Liver (tissue), 9 donors: ENCODE measurements around the gene SNAP25. TPM values are rescaled to one million over a fixed set of nuclear protein-coding genes. Genes with fewer than 3 reads are reported as not detected.

Experiments
- DNase-seq: peaks from one replicate; pipeline ENCODE4 v3.0.0-alpha.2; 2017; ENCODE audit warnings: low spot score
- H3K27ac ChIP-seq, 2 donors: one replicate each; pipeline ENCODE4 v1.7.0; 2013; ENCODE audit warnings: inconsistent platforms in 2 of 2, low read length in 2 of 2, control low read depth in 1 of 2, low read depth in 1 of 2, mild to moderate bottlenecking in 1 of 2
- H3K27me3 ChIP-seq, 4 donors: one replicate each; pipeline versions ENCODE4 v1.6.1 to v1.7.0; 2013; ENCODE audit warnings: low read length in 3 of 4, inconsistent platforms in 1 of 4, mild to moderate bottlenecking in 1 of 4, moderate library complexity in 1 of 4; ENCODE audit not compliant: control insufficient read depth in 4 of 4, insufficient read depth in 4 of 4
- H3K36me3 ChIP-seq, 4 donors: one replicate each; pipeline versions ENCODE4 v1.6.1 to v1.7.0; 2013; ENCODE audit warnings: low read length in 3 of 4, mild to moderate bottlenecking in 3 of 4, low read depth in 1 of 4, moderate library complexity in 1 of 4; ENCODE audit not compliant: control insufficient read depth in 4 of 4, insufficient read depth in 3 of 4
- H3K4me1 ChIP-seq, 4 donors: one replicate each; pipeline versions ENCODE4 v1.6.1 to v1.7.0; 2013; ENCODE audit warnings: low read length in 3 of 4, mild to moderate bottlenecking in 3 of 4, moderate library complexity in 1 of 4; ENCODE audit not compliant: control insufficient read depth in 4 of 4, insufficient read depth in 4 of 4
- H3K4me3 ChIP-seq, 3 donors: one replicate each; pipeline versions ENCODE4 v1.6.1 to v1.7.0; 2013; ENCODE audit warnings: low read length in 3 of 3, control low read depth in 1 of 3, low read depth in 1 of 3, mild to moderate bottlenecking in 1 of 3
- H3K9ac ChIP-seq, 2 donors: one replicate each; pipeline ENCODE4 v1.7.0; 2013; ENCODE audit warnings: low read length in 2 of 2, mild to moderate bottlenecking in 2 of 2, moderate library complexity in 2 of 2, control low read depth in 1 of 2, low read depth in 1 of 2
- H3K9me3 ChIP-seq, 4 donors: one replicate each; pipeline versions ENCODE4 v1.6.1 to v1.7.0; 2013; ENCODE audit warnings: low read length in 3 of 4; ENCODE audit not compliant: control insufficient read depth in 4 of 4
- EGR1 ChIP-seq, 2 donors: IDR thresholded peaks; 2 replicates each; pipeline ENCODE4 v1.6.1; 2016 to 2018; ENCODE audit warnings: antibody characterized with exemption in 2 of 2, low read depth in 2 of 2
- GABPA ChIP-seq, 2 donors: IDR thresholded peaks in 1 of 2; conservative IDR thresholded peaks in 1 of 2; 2 replicates each; pipeline ENCODE4 v1.6.1; 2016; ENCODE audit warnings: antibody characterized with exemption in 2 of 2, mild to moderate bottlenecking in 1 of 2, moderate library complexity in 1 of 2
- HNF4A ChIP-seq, 2 donors: conservative IDR thresholded peaks; 2 replicates each; pipeline ENCODE4 v1.6.1; 2016; ENCODE audit warnings: antibody characterized with exemption in 2 of 2, mild to moderate bottlenecking in 2 of 2
- HNF4G ChIP-seq: IDR thresholded peaks from 2 replicates; pipeline ENCODE4 v1.6.1; 2016; ENCODE audit warnings: antibody characterized with exemption
- JUND ChIP-seq, 2 donors: IDR thresholded peaks; 2 replicates each; pipeline ENCODE4 v1.6.1; 2016; ENCODE audit warnings: antibody characterized with exemption in 2 of 2
- NR2F2 ChIP-seq: IDR thresholded peaks from 2 replicates; pipeline ENCODE4 v1.6.1; 2016; ENCODE audit warnings: antibody characterized with exemption
- RAD21 ChIP-seq, 2 donors: IDR thresholded peaks; 2 replicates each; pipeline ENCODE4 v1.6.1; 2016; ENCODE audit warnings: antibody characterized with exemption in 2 of 2, mild to moderate bottlenecking in 2 of 2
- RXRA ChIP-seq, 2 donors: IDR thresholded peaks; 2 replicates each; pipeline ENCODE4 v1.6.1; 2017 to 2018; ENCODE audit warnings: antibody characterized with exemption in 2 of 2, mild to moderate bottlenecking in 1 of 2
- SP1 ChIP-seq: IDR thresholded peaks from 2 replicates; pipeline ENCODE4 v1.6.1; 2018; ENCODE audit warnings: antibody characterized with exemption, mild to moderate bottlenecking
- TAF1 ChIP-seq: conservative IDR thresholded peaks from 2 replicates; pipeline ENCODE4 v1.6.1; 2016; ENCODE audit warnings: antibody characterized with exemption, mild to moderate bottlenecking
- YY1 ChIP-seq: IDR thresholded peaks from 2 replicates; pipeline ENCODE4 v1.6.1; 2016; ENCODE audit warnings: antibody characterized with exemption, mild to moderate bottlenecking
- WGBS: extraction: QIAGEN DNeasy Blood & Tissue Kit; methylation state at CpG from one replicate; pipeline ENCODE4 v1.1.7; 2013; 5-methylcytosine and 5-hydroxymethylcytosine counted together
- polyA plus RNA-seq, 2 donors: library from polyadenylated mRNA; stranded (reverse) in 1 of 2; unstranded in 1 of 2; fragments of 200-250 nt in 1 of 2; fragments of >200 nt in 1 of 2; fragmentation: Nextera tagmentation in 1 of 2; extraction: Ambion mirVana in 1 of 2; gene quantifications; one replicate each; pipeline versions ENCODE4 v1.2.1 to v1.2.3, GENCODE V29; 2013 to 2015
- total RNA-seq, 2 donors: library from RNA; depleted of rRNA; stranded (reverse); fragments of >200 nt; gene quantifications; one replicate each; pipeline ENCODE4 v1.2.3, GENCODE V29; 2014
- TF ChIP-seq, protein P1 (sequence below): fragments of 150-350 bp; IDR thresholded peaks from 2 replicates; pipeline ENCODE4 v1.5.1; 2017; ENCODE audit warnings: improper control_type of control experiment, low read depth, low read length; ENCODE audit not compliant: missing input control
- TF ChIP-seq, protein P2 (sequence below): IDR thresholded peaks from 2 replicates; pipeline ENCODE4 v1.6.1; 2016; ENCODE audit warnings: antibody characterized with exemption, mild to moderate bottlenecking
- TF ChIP-seq, protein P3 (sequence below): IDR thresholded peaks from 2 replicates; pipeline ENCODE4 v1.6.1; 2016; ENCODE audit warnings: antibody characterized with exemption
- TF ChIP-seq, protein P4 (sequence below): IDR thresholded peaks from 2 replicates; pipeline ENCODE4 v1.6.1; 2016; ENCODE audit warnings: antibody characterized with exemption
- TF ChIP-seq, protein P5 (sequence below): IDR thresholded peaks from 2 replicates; pipeline ENCODE4 v1.6.1; 2016; ENCODE audit warnings: antibody characterized with exemption
- donor health status: healthy.
- donor health status: healthy.
- donor health status: healthy.
- donor health status: healthy.
- donor health status: healthy.

The SNAP25 gene
- total and polyA plus RNA-seq, 4 donors = 0.32 to 2.7 (median 0.56) TPM

DNA sequence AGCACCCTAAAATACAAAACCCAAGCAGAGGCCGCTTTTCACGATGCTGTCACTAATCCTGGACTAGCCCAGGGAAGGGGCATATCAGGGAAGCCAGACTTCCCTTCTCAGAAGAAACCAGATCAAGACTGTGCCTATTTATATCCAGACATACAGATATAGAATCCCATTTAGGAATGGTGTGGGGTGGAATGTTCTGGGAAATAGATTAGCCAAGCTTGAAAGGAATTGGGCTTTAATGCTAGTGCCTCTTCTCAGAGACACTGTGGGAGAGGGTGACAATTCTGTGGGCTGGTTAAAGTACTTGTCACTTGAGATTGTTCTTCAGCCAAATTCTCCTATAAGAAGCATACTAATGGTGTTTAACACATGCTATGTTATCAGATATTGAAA, 45.5 kb downstream of the SNAP25 start:
- Histone ChIP-seq H3K27me3 (no peaks in the 10 kb centered on the region), H3K9me3 (no peaks in the 10 kb centered on the region), H3K36me3 (no peaks in the 10 kb centered on the region), H3K9ac (no peak overlapping the region), H3K4me3 (no peak overlapping the region), H3K27ac (no peak overlapping the region), H3K4me1 (peaks cover 2 to 21% (median 11%) of the 10 kb centered on the region in 4 donors)
- TF ChIP-seq GABPA (IDR thresholded peaks at IDR 0.05 in 1 of 2, conservative IDR thresholded peaks at IDR 0.05 in 1 of 2) = no peak
- no peak for TF ChIP-seq RXRA (IDR thresholded peaks at IDR 0.05)
- TF ChIP-seq TAF1 = no peak
- no peak for TF ChIP-seq HNF4A (conservative IDR thresholded peaks at IDR 0.05)
- TF ChIP-seq EGR1 (IDR thresholded peaks at IDR 0.05; ENCODE audit: low read depth in 2 of 2) = no peak
- DNase-seq = no peak
- 40% methylated on average over 2 of the region's 2 CpGs for WGBS

DNA sequence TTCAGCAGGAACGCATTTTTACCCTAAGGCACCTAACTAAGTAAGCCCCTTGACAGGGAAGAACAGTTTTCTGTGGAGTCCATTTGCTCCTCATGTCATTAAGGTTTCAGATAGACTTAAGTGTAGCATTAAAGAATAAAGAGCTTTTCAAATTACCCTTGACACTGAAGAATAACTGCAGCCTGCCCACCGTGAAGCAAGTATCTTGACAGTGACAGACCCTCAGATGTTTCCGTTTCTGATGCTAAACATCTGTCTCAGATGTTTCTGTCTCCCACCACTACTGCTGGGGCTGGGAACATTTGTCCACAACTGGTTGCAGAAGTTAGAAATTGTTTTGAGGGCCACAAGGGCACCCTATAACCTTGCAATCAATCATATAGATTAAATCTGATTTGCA, 50.0 kb downstream of the SNAP25 start:
- DNase-seq = no peak
- H3K4me1 ChIP-seq = peaks cover 2 to 10% (median 6%) of the 10 kb centered on the region in 4 donors
- no peak overlapping the region for H3K9ac ChIP-seq
- no peaks in the 10 kb centered on the region for H3K36me3 ChIP-seq
- 88% methylated on average over 3 of the region's 3 CpGs for WGBS
- no peaks in the 10 kb centered on the region for H3K27me3 ChIP-seq
- H3K9me3 ChIP-seq = no peaks in the 10 kb centered on the region
- H3K4me3 ChIP-seq = no peak overlapping the region
- TF ChIP-seq YY1 (no peak), HNF4G (no peak), GABPA (IDR thresholded peaks at IDR 0.05 in 1 of 2, conservative IDR thresholded peaks at IDR 0.05 in 1 of 2) (no peak), NR2F2 (no peak)
- TF ChIP-seq, protein P1, sequence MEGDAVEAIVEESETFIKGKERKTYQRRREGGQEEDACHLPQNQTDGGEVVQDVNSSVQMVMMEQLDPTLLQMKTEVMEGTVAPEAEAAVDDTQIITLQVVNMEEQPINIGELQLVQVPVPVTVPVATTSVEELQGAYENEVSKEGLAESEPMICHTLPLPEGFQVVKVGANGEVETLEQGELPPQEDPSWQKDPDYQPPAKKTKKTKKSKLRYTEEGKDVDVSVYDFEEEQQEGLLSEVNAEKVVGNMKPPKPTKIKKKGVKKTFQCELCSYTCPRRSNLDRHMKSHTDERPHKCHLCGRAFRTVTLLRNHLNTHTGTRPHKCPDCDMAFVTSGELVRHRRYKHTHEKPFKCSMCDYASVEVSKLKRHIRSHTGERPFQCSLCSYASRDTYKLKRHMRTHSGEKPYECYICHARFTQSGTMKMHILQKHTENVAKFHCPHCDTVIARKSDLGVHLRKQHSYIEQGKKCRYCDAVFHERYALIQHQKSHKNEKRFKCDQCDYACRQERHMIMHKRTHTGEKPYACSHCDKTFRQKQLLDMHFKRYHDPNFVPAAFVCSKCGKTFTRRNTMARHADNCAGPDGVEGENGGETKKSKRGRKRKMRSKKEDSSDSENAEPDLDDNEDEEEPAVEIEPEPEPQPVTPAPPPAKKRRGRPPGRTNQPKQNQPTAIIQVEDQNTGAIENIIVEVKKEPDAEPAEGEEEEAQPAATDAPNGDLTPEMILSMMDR = no peak
- H3K27ac ChIP-seq = no peak overlapping the region

DNA sequence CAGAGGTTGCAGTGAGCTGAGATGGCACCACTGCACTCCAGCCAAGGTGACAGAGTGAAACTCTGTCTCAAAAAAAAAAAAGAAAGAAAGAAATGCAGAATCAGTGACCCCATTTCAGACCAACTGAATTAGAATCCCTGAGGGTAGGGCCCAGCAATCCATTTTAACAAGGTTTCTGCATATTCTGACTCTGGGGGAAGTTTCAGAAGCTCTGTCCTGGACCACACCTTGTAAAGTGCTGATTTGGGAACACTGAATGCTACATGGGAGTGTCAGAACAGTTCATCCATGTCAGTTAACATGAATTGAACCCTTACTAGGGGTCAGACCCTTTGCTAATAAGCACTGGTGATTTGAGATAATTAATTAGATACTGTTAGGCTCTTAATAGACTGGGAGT, 52.0 kb downstream of the SNAP25 start:
- Histone ChIP-seq H3K9me3 (no peaks in the 10 kb centered on the region), H3K27ac (no peak overlapping the region), H3K4me3 (no peak overlapping the region), H3K9ac (no peak overlapping the region), H3K36me3 (no peaks in the 10 kb centered on the region), H3K27me3 (no peaks in the 10 kb centered on the region), H3K4me1 (no peaks in the 10 kb centered on the region)
- TF ChIP-seq, protein P2, sequence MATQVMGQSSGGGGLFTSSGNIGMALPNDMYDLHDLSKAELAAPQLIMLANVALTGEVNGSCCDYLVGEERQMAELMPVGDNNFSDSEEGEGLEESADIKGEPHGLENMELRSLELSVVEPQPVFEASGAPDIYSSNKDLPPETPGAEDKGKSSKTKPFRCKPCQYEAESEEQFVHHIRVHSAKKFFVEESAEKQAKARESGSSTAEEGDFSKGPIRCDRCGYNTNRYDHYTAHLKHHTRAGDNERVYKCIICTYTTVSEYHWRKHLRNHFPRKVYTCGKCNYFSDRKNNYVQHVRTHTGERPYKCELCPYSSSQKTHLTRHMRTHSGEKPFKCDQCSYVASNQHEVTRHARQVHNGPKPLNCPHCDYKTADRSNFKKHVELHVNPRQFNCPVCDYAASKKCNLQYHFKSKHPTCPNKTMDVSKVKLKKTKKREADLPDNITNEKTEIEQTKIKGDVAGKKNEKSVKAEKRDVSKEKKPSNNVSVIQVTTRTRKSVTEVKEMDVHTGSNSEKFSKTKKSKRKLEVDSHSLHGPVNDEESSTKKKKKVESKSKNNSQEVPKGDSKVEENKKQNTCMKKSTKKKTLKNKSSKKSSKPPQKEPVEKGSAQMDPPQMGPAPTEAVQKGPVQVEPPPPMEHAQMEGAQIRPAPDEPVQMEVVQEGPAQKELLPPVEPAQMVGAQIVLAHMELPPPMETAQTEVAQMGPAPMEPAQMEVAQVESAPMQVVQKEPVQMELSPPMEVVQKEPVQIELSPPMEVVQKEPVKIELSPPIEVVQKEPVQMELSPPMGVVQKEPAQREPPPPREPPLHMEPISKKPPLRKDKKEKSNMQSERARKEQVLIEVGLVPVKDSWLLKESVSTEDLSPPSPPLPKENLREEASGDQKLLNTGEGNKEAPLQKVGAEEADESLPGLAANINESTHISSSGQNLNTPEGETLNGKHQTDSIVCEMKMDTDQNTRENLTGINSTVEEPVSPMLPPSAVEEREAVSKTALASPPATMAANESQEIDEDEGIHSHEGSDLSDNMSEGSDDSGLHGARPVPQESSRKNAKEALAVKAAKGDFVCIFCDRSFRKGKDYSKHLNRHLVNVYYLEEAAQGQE = no peak
- TF ChIP-seq HNF4G = no peak
- TF ChIP-seq, protein P3, sequence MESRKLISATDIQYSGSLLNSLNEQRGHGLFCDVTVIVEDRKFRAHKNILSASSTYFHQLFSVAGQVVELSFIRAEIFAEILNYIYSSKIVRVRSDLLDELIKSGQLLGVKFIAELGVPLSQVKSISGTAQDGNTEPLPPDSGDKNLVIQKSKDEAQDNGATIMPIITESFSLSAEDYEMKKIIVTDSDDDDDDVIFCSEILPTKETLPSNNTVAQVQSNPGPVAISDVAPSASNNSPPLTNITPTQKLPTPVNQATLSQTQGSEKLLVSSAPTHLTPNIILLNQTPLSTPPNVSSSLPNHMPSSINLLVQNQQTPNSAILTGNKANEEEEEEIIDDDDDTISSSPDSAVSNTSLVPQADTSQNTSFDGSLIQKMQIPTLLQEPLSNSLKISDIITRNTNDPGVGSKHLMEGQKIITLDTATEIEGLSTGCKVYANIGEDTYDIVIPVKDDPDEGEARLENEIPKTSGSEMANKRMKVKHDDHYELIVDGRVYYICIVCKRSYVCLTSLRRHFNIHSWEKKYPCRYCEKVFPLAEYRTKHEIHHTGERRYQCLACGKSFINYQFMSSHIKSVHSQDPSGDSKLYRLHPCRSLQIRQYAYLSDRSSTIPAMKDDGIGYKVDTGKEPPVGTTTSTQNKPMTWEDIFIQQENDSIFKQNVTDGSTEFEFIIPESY = no peak
- TF ChIP-seq, protein P1 = no peak
- no peak for TF ChIP-seq SP1
- no peak for TF ChIP-seq RXRA (IDR thresholded peaks at IDR 0.05)
- TF ChIP-seq, protein P4, sequence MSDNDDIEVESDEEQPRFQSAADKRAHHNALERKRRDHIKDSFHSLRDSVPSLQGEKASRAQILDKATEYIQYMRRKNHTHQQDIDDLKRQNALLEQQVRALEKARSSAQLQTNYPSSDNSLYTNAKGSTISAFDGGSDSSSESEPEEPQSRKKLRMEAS = no peak
- TF ChIP-seq TAF1 = no peak
- TF ChIP-seq, protein P5, sequence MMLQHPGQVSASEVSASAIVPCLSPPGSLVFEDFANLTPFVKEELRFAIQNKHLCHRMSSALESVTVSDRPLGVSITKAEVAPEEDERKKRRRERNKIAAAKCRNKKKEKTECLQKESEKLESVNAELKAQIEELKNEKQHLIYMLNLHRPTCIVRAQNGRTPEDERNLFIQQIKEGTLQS = no peak
- no peak for TF ChIP-seq JUND (IDR thresholded peaks at IDR 0.05)
- TF ChIP-seq YY1 = no peak
- TF ChIP-seq RAD21 (IDR thresholded peaks at IDR 0.05) = no peak
- DNase-seq = no peak
